BE2C (cell line): ENCODE results near the gene ATP2B3.

Experiments
- DNase-seq: peaks from one replicate; pipeline ENCODE4 v3.0.0-alpha.2; 2020
- H3K27me3 ChIP-seq: fragments of 250-450 bp; sonication (Bioruptor Pico); 2 replicates; pipeline ENCODE4 v1.5.1; 2020; ENCODE audit warnings: mild to moderate bottlenecking
- H3K36me3 ChIP-seq: fragments of 250-450 bp; sonication (Bioruptor Pico); 2 replicates; pipeline ENCODE4 v1.5.1; 2020; ENCODE audit warnings: mild to moderate bottlenecking
- H3K4me1 ChIP-seq: fragments of 250-450 bp; sonication (Bioruptor Pico); 2 replicates; pipeline ENCODE4 v1.5.1; 2020
- H3K4me3 ChIP-seq: 2 replicates; pipeline ENCODE4 v1.5.1; 2011; ENCODE audit warnings: low read depth, low read length
- H3K9me3 ChIP-seq: fragments of 250-450 bp; sonication (Bioruptor Pico); 2 replicates; pipeline ENCODE4 v1.5.1; 2020
- TF ChIP-seq, protein P1 (sequence below): IDR thresholded peaks from 2 replicates; pipeline ENCODE4 v1.5.1; 2012; ENCODE audit warnings: mild to moderate bottlenecking, low read depth, low read length

Gene ATP2B3

DNA sequence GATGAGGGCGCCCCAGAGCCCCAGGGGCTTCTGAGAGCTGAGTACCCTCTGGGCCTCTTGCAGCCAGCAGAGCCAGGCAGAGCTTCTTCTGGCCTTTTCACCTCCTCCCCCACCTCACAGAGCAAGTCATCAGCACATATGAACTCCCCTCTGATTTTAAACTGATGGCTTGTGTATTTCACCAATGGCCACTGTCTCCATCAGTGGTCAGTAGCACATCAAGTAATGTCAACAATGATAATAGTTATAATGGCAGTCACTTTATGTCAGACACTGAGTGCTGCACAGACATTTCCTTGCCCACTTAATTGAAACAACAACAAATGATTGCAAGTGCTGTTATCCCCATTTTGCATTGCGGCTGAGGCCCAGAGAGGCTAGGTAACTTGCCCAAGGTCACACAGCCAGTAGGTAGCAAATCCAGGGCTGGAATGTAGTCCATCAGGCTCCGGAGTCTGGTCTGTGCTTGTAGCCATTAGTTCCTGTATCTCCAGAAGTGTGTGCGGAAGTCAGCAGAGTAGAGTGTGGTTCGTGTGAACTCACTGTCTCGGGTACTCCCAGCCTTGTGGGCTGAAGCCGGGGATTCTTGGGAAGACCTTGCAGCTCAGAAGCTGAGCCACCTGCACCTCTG is 3.0 kb downstream of the ATP2B3 start:
- Histone ChIP-seq H3K9me3 (no peaks in the 10 kb centered on the region), H3K4me1 (peaks cover 22% of the 10 kb centered on the region), H3K4me3 (no peak overlapping the region), H3K27me3 (peaks cover 15% of the 10 kb centered on the region), H3K36me3 (no peaks in the 10 kb centered on the region)
- TF ChIP-seq, protein P1, sequence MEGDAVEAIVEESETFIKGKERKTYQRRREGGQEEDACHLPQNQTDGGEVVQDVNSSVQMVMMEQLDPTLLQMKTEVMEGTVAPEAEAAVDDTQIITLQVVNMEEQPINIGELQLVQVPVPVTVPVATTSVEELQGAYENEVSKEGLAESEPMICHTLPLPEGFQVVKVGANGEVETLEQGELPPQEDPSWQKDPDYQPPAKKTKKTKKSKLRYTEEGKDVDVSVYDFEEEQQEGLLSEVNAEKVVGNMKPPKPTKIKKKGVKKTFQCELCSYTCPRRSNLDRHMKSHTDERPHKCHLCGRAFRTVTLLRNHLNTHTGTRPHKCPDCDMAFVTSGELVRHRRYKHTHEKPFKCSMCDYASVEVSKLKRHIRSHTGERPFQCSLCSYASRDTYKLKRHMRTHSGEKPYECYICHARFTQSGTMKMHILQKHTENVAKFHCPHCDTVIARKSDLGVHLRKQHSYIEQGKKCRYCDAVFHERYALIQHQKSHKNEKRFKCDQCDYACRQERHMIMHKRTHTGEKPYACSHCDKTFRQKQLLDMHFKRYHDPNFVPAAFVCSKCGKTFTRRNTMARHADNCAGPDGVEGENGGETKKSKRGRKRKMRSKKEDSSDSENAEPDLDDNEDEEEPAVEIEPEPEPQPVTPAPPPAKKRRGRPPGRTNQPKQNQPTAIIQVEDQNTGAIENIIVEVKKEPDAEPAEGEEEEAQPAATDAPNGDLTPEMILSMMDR = no peak
- DNase-seq = no peak

DNA sequence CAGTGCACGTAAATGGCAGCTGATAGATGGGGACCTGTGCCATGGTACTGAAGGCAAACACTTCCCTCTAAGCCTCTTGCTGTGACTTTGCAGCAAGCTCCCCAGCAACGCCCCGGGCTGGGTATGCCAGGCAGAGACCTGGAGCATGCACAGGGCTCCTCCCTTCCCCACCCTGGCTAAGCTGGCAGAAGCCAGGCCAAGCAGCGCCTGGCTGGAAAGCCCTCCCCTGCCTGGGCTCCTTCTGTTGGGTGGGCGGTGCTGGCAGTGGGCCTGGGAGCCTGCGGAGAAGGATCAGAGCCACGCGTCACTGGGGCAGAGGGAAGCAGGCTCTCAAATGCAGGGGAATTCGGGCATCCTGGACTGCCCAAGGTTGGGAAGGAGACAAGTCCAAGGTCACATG is 3.6 kb downstream of the ATP2B3 start:
- Histone ChIP-seq H3K27me3 (peaks cover 15% of the 10 kb centered on the region), H3K4me3 (no peak overlapping the region), H3K4me1 (peaks cover 26% of the 10 kb centered on the region), H3K36me3 (no peaks in the 10 kb centered on the region), H3K9me3 (no peaks in the 10 kb centered on the region)
- peak; percentile 76 for DNase-seq
- TF ChIP-seq, protein P1 = no peak

DNA sequence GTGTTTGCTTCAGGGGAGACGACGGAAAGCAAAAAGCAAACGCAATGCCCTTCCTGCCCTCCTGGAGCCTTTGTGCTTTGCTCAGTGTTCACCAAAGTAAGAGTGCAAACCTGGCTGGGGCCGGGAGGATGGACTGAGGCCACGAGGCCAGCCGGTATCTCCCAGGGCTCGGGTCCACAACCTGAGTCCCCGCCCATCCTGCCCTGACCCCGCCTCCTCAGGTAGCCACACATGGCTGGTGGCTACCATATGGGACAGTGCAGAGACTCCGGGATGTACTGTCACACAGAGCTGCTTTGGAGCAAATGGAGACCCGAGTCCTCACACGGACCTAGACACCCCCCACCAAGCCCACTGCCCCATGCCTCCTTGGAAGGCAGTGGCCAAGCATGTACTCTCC is 4.8 kb downstream of the ATP2B3 start:
- TF ChIP-seq, protein P1 = no peak
- Histone ChIP-seq H3K27me3 (peaks cover 15% of the 10 kb centered on the region), H3K4me1 (peaks cover 35% of the 10 kb centered on the region), H3K4me3 (no peak overlapping the region), H3K9me3 (no peaks in the 10 kb centered on the region), H3K36me3 (no peaks in the 10 kb centered on the region)
- no peak for DNase-seq

DNA sequence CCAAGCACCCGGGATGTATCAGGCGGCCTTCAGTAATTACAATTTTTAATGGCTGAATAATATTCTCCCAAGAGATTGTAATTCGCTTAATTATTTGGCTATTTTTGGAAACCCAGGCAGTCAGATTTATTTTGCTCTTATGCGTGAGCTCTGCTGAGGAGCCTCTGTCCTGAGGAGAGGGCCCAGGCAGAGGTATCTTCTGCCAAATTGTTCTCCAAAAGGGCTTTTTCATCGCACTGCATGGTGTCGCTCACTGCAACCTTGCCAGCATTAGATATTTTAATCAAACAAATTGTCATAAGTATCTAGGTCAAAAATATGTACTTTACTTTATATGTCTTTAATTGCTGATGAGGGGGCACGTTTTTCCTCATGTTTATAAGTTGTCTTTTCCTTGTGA is 5.8 kb downstream of the ATP2B3 start:
- no peaks in the 10 kb centered on the region for H3K9me3 ChIP-seq
- peaks cover 42% of the 10 kb centered on the region for H3K4me1 ChIP-seq
- no peak overlapping the region for H3K4me3 ChIP-seq
- no peaks in the 10 kb centered on the region for H3K36me3 ChIP-seq
- no peak for DNase-seq
- TF ChIP-seq, protein P1 = no peak
- peaks cover 7% of the 10 kb centered on the region for H3K27me3 ChIP-seq

- no peaks in the 10 kb centered on the region for H3K9me3 ChIP-seq
- H3K4me3 ChIP-seq = no peak overlapping the region
- TF ChIP-seq, protein P1 = no peak
- no peak for DNase-seq
- H3K27me3 ChIP-seq = no peaks in the 10 kb centered on the region
- no peaks in the 10 kb centered on the region for H3K36me3 ChIP-seq
- peaks cover 42% of the 10 kb centered on the region for H3K4me1 ChIP-seq
Measured at GRCh38 chrX:153524234-153524633, 6.8 kb downstream of the ATP2B3 start.

GRCh38 chrX:153525451-153525850 is 8.0 kb downstream of the ATP2B3 start:
- H3K36me3 ChIP-seq = no peaks in the 10 kb centered on the region
- H3K9me3 ChIP-seq = no peaks in the 10 kb centered on the region
- no peaks in the 10 kb centered on the region for H3K27me3 ChIP-seq
- H3K4me3 ChIP-seq = no peak overlapping the region; the same call in 1 of the 2 replicates
- TF ChIP-seq, protein P1 = no peak
- H3K4me1 ChIP-seq = peaks cover 41% of the 10 kb centered on the region
- peak; percentile 68 for DNase-seq
